LNCaP clone FGC (cell line): ENCODE data around the gene IGSF21.

ENCODE experiments used
- DNase-seq: peaks from one replicate; pipeline ENCODE4 v3.0.0-alpha.2; 2011; ENCODE audit warnings: low read depth
- H3K4me3 ChIP-seq: 2 replicates; pipeline ENCODE4 v1.5.1; 2011; ENCODE audit warnings: mild to moderate bottlenecking, low read depth, low read length, control low read depth
- CTCF ChIP-seq: IDR thresholded peaks from 2 replicates; pipeline ENCODE4 v1.5.1; 2012; ENCODE audit warnings: mild to moderate bottlenecking; ENCODE audit not compliant: control insufficient read depth, insufficient read depth; ENCODE audit errors: extremely low read depth

Gene IGSF21

DNA sequence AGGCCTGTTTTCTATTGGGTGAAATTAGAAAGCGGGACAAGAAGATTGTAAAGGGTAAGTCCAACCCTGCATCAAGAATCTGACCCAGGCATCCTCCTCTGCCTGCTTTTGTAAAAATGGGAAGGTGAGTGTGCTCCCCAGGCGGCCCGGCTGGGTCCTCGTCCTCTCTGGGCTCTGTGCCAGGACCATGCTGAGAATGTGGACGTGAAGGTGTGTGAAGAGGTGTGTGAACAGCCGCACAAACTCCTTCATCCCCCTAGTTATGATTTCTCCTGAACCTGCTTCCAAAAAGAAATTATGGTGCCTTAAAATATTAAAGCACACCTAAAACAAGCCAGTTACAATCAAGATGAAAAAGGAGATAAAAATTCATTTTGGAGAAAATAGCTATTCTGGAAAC lies 185.7 kb downstream of the IGSF21 start:
- no peak for TF ChIP-seq CTCF
- no peak for DNase-seq
- H3K4me3 ChIP-seq: no peak overlapping the region

DNA sequence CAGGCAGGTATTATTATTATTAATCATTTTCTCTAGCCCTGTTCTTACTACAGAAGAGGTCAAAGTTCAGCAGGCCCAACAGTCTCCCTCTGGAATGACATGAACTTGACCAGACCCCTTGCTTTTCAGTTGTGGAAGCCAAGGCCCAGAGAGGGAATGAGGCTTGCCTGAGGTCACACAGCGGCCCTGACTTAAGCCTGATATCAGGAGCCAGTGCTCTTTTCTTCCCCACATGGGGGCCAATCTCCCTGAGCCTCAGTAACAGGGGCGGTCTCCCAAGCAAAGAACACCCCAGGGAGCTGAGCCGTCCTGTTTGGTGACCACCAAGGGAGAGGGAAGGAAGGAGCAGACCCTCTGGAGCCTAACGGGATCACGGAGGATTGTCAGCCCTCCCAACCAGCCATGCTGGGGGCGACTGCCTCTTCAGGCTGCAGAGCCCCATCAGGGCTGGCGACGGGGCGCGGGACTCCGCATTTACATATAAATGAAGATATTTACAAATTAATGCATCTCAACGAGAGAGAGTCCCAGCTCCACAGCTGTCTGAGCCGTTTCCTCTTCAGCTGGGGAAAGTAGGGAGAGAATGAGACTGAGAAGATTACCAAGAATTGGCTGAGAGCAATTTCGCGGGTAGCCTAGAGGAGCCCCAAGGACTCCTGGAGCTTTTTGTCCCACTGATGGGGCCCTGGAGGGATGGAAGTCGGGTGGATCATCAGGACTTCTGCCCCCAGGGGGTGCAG lies 187.0 kb downstream of the IGSF21 start:
- no peak overlapping the region for H3K4me3 ChIP-seq

DNA sequence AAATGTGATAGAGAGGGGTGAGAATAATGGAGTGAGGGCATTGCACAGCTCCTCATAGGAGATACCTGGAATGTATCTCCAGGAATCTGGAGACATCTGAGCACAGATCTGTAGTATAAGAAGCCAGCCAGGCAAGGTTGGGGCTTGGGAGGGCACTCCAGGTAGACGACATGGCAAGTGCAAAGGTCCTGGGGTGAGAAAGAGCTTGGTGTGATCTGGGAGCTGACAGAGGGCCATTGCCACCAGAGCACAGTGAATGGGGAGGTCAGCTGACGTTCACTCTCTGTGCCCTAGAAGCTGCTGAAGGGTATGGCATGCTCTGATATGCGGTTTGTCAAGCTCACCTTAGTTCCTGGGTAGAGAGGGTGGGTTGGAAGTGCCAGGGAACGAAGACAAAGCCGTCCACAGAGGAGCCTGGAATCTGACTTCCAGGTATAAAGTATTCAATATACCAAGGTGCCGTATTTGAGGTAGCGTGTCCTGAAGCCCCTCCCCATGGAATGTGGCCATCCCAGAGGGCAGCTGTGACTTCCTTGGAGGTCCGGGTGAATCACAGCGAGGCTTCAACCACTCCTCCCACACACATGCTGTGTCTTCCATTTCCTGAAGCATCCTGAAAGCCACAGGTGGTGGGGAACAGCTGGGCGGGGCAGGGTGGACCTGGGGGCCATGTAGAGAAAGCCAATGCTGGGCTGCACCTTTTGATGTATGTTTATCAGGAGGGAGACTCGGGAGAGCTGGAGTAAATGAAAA lies 190.5 kb downstream of the IGSF21 start:
- no peak overlapping the region for H3K4me3 ChIP-seq
- no peak for DNase-seq
- no peak for TF ChIP-seq CTCF

More for the DNA sequence above, 187.0 kb downstream of the IGSF21 start:
- TF ChIP-seq CTCF: no peak
- no peak for DNase-seq

DNA sequence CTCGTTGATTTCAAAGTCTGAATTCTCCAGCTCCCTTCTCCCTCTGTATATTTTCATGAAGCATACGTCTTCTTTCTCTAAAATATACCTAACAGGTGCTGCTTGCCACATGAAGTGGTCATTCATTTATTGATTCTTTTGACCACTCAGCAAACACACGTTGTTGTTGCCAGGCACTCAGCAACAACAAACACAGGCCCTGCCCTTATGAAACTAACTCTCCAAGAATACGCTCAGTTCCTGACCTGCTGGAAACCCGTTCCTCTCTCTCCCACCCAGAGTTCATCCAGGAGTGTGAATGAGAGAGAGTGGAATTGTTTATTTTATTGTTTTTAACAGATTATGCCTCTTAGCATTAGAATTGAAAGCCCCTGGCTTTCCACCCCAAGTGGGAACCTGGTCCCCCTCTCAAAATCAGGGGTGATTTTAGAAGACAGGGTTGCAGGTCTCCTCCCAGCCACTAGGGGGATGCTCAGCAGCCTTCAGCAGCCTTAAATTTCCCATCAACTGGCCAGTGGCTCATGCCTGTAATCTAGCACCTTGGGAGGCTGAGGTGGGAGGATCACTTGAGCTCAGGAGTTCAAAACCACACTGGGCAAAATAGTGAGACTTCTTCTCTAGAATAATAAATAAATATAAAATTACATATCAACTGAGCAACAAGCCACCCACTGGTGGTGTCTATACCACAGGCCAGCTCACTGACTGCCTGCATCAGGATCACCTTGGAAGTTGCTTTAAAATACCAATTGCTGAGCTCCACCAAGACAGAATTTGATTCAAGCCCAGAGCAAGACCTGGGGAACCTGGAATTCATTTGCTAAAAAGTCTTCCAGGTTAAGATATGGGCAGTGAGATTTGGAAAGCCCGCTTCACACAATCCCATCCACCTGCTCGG lies 192.1 kb downstream of the IGSF21 start:
- peak; percentile 18 for DNase-seq
- no peak overlapping the region for H3K4me3 ChIP-seq
- peak; percentile 42 for TF ChIP-seq CTCF

- no peak for TF ChIP-seq CTCF
- no peak for DNase-seq
- H3K4me3 ChIP-seq: no peak overlapping the region
Observed at GRCh38 chr1:18300376-18300775, 192.8 kb downstream of the IGSF21 start.

GRCh38 chr1:18302788-18303413 lies 195.3 kb downstream of the IGSF21 start:
- no peak for DNase-seq
- TF ChIP-seq CTCF: peak; percentile 47
- H3K4me3 ChIP-seq: no peak overlapping the region
